Hematopoietic multipotent progenitor cell treated with erythropoietin and hydrocortisone succinate and interleukin-3 and kit ligand, for 17 days (in vitro differentiated cells): Measurements from ENCODE around the gene LGALS8.

Experiments
- DNase-seq: peaks from one replicate; pipeline ENCODE4 v3.0.0-alpha.2; 2015; ENCODE audit warnings: low spot score

Gene LGALS8

DNA sequence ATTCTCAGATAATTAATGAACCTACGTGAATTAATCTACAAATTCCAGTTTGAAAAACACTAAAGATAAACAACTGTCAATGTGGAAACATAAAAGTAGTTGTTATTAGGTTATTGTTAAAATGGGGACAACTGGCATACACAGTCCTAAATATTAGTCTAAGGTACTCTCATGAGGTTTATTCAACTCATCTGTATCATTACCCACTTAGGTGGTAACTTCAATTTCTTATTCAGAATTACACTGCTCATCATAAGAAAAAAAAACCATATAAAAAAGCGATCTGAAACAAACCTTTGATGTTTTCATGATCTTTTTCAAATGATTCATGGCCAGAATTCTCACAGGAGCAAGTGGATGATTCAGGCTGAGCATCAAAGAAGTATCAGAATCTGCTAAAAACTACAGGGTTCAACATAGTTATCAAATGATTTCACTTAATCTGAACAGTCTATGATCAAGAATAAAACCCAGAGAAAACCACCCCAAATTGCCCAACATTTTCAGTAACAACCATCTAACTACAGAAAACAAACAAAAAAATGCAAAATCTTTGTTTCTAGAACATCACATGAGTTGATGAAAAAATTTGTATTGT lies 66.9 kb downstream of the LGALS8 start:
- DNase-seq, result no peak

DNA sequence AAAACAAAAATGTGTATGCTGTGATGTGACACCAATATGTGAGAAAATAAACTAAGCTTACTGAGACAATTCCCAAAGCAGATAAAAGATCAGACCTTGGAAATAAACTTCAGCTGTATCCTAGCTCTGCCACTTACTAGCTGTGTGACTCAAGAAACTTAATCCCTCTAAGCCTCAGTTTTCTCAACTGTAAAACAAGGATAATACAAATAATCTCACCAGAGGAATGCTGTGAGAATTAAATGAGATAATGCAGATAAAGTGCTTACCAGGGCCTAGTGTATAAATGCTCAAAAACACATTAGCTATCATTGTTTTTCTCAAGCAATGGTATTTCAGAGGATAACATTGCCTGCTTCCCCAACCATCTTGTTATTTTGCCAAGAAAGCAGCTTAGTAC lies 78.4 kb downstream of the LGALS8 start:
- no peak for DNase-seq
